Mucosa of rectum (tissue), 2 donors: ENCODE data around the gene PACSIN1.

Source experiments
- H3K27ac ChIP-seq, 2 donors: one replicate each; pipeline ENCODE4 v1.7.0; 2013; ENCODE audit warnings: inconsistent platforms in 2 of 2, low read depth in 2 of 2, low read length in 2 of 2
- H3K27me3 ChIP-seq, 2 donors: one replicate each; pipeline ENCODE4 v1.7.0; 2013; ENCODE audit warnings: low read length in 2 of 2; ENCODE audit not compliant: control insufficient read depth in 2 of 2, insufficient read depth in 2 of 2
- H3K36me3 ChIP-seq, 2 donors: one replicate each; pipeline ENCODE4 v1.7.0; 2013; ENCODE audit warnings: low read length in 2 of 2; ENCODE audit not compliant: control insufficient read depth in 2 of 2, insufficient read depth in 2 of 2
- H3K4me1 ChIP-seq, 2 donors: one replicate each; pipeline ENCODE4 v1.7.0; 2013; ENCODE audit warnings: low read length in 2 of 2, mild to moderate bottlenecking in 1 of 2; ENCODE audit not compliant: control insufficient read depth in 2 of 2, insufficient read depth in 2 of 2
- H3K4me3 ChIP-seq, 2 donors: one replicate each; pipeline ENCODE4 v1.7.0; 2013; ENCODE audit warnings: low read length in 2 of 2
- H3K9ac ChIP-seq, 2 donors: one replicate each; pipeline ENCODE4 v1.7.0; 2013; ENCODE audit warnings: low read length in 2 of 2, low read depth in 1 of 2, mild to moderate bottlenecking in 1 of 2
- H3K9me3 ChIP-seq, 2 donors: one replicate each; pipeline ENCODE4 v1.7.0; 2013; ENCODE audit warnings: low read length in 2 of 2; ENCODE audit not compliant: control insufficient read depth in 2 of 2
- donor health status: healthy.
- donor health status: Normal muscosa, but diverticular disease.

Gene PACSIN1

GRCh38 chr6:34496103-34496685 lies 30.3 kb downstream of the PACSIN1 start:
- Histone ChIP-seq H3K9me3 (peaks cover 0 to 2% of the 10 kb centered on the region in 2 donors), H3K27me3 (no peaks in the 10 kb centered on the region), H3K4me1 (no peaks in the 10 kb centered on the region), H3K9ac (no peak overlapping the region), H3K36me3 (no peaks in the 10 kb centered on the region), H3K27ac (no peak overlapping the region), H3K4me3 (no peak overlapping the region)

DNA sequence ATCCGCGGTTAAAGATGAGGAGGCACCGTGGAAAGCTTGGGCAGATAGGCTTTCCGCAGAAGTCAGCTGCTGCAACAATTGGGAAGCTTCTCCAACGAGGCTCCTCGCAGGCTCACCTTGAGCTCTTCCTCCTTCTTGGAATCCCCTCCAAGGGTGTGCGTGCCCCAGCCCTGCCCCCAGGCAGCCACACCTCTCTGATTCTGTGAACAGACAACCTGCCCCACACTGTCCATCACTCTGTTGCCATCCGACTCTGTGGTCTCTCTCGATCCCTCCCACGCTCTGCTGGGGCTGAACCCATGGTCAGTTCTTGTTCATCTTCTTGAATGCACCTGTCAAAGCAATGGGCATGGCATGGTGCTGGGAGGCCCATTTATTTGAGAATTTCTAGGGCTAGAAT lies 31.5 kb downstream of the PACSIN1 start:
- no peaks in the 10 kb centered on the region for H3K27me3 ChIP-seq
- no peak overlapping the region for H3K4me3 ChIP-seq
- no peak overlapping the region for H3K27ac ChIP-seq
- H3K9me3 ChIP-seq = peaks cover 0 to 2% of the 10 kb centered on the region in 2 donors
- no peaks in the 10 kb centered on the region for H3K36me3 ChIP-seq
- no peak overlapping the region for H3K9ac ChIP-seq
- H3K4me1 ChIP-seq = no peaks in the 10 kb centered on the region

- Histone ChIP-seq H3K27me3 (no peaks in the 10 kb centered on the region), H3K4me3 (no peak overlapping the region), H3K9me3 (peaks cover 0 to 3% of the 10 kb centered on the region in 2 donors), H3K4me1 (no peaks in the 10 kb centered on the region), H3K27ac (no peak overlapping the region), H3K36me3 (no peaks in the 10 kb centered on the region), H3K9ac (no peak overlapping the region)
Observed at GRCh38 chr6:34506718-34507117, 40.8 kb downstream of the PACSIN1 start.

DNA sequence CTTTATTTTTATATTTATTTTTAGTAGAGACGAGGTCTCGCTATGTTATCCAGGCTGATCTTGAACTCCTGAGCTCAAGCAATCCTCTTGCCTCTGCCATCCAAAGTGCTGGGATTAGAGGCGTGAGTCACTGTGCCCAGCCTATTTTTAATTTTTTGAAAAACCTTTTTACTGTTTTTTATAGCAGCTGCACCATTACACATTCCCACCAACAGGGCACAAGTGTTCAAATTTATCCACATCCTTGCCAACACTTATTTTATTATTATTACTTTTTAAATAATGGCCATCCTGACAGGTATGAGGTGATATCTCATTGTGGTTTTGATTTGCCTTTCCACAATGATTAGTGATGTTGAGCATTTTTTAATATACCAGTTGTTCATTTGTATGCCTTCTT lies 42.5 kb downstream of the PACSIN1 start:
- Histone ChIP-seq H3K27ac (no peak overlapping the region), H3K4me1 (no peaks in the 10 kb centered on the region)

GRCh38 chr6:34509782-34510181 lies 43.9 kb downstream of the PACSIN1 start:
- H3K27ac ChIP-seq = no peak overlapping the region
- H3K27me3 ChIP-seq = peaks cover 0 to 5% of the 10 kb centered on the region in 2 donors
- H3K36me3 ChIP-seq = no peaks in the 10 kb centered on the region
- no peaks in the 10 kb centered on the region for H3K4me1 ChIP-seq
- no peak overlapping the region for H3K9ac ChIP-seq
- no peak overlapping the region for H3K4me3 ChIP-seq
- H3K9me3 ChIP-seq = peaks cover 0 to 3% of the 10 kb centered on the region in 2 donors

More for the DNA sequence above, 42.5 kb downstream of the PACSIN1 start:
- Histone ChIP-seq H3K9ac (no peak overlapping the region), H3K27me3 (no peaks in the 10 kb centered on the region), H3K4me3 (no peak overlapping the region), H3K36me3 (no peaks in the 10 kb centered on the region), H3K9me3 (peaks cover 0 to 3% of the 10 kb centered on the region in 2 donors)

GRCh38 chr6:34510299-34510698 lies 44.4 kb downstream of the PACSIN1 start:
- Histone ChIP-seq H3K9ac (no peak overlapping the region), H3K4me3 (no peak overlapping the region), H3K27ac (no peak overlapping the region), H3K36me3 (no peaks in the 10 kb centered on the region), H3K9me3 (peaks cover 0 to 3% of the 10 kb centered on the region in 2 donors), H3K27me3 (peaks cover 1 to 10% of the 10 kb centered on the region in 2 donors), H3K4me1 (no peaks in the 10 kb centered on the region)

DNA sequence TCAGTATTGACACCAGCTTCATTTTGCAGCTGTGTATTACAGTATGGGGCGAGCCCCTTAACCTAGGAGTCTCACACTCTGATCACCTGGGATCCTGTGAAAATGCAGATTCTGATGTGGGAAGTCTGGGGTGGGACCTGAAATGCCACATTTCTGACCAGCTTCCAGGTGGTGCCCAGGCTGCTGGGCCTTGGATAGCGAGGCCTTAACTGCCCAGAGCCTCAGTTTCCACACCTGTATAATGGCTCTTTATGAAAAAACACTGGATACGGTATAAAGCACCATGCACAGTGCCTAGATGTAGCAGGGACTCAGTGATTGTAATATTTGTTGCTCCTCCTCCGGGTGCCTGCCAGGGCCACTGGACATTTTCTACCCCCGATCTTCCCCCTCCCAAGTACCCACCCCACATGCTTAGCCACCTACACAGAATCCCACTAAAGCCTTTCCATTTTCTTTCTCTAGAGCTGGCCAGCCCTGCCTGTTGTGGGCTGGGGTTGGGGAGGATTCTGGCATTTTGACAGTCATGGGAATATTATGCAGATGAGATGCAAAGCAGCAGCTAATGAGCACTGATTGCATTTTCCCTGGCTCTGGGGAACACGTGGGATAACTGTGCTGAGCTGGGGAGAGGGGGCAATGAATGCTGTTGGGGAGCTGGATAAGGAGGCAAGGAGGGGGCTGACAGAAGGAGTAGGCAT lies 45.5 kb downstream of the PACSIN1 start:
- Histone ChIP-seq H3K27ac (no peak overlapping the region), H3K4me1 (no peaks in the 10 kb centered on the region), H3K36me3 (no peaks in the 10 kb centered on the region), H3K9me3 (peaks cover 0 to 3% of the 10 kb centered on the region in 2 donors), H3K4me3 (no peak overlapping the region), H3K27me3 (peaks cover 4 to 12% of the 10 kb centered on the region in 2 donors), H3K9ac (no peak overlapping the region)

DNA sequence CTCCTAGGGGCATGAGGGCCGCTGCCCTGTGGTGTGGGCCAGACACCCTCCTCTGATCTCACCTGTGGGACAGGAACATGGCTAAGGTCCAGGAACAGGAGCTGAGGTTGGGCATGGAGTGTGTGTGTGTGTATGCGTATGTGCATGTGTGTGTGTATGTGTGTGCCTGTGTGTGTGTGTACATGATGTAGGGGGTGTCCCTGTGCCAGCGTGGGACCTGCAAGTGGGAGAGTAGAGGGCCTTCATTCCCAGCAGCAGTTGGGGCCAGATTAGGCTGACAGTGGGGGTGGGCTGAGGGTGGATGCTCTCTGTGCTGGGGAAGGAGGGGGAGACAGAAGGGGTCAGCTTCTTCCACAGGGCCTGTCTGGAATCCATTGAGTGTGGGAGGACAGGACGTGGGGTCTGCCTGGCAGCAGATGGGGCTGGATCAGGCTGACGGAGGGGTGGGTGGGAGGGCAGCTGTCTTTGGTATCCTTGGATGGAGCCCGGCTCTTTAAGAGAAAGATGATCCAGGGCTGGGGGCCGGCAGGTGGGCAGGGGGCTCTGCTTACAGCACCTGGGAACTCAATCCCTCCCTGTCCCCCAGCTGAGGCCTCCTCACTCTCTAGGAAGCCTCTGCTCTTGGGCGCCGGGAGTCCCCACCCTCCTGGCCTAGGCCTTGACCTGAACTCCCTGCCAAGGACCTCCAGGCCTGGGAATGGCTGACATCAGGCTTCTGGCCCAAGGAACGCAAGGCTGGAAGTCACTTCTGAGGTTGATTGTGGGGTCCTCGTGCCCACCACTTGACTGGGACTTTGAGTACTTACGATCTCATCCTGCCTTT lies 46.2 kb downstream of the PACSIN1 start:
- H3K27ac ChIP-seq = no peak overlapping the region
- peaks cover 4 to 12% of the 10 kb centered on the region in 2 donors for H3K27me3 ChIP-seq
- H3K4me1 ChIP-seq = no peaks in the 10 kb centered on the region
- H3K4me3 ChIP-seq = no peak overlapping the region
- H3K9me3 ChIP-seq = peaks cover 0 to 3% of the 10 kb centered on the region in 2 donors
- H3K9ac ChIP-seq = no peak overlapping the region
- H3K36me3 ChIP-seq = no peaks in the 10 kb centered on the region

GRCh38 chr6:34512738-34513115 lies 46.9 kb downstream of the PACSIN1 start:
- Histone ChIP-seq H3K9me3 (peaks cover 0 to 3% of the 10 kb centered on the region in 2 donors), H3K4me1 (no peaks in the 10 kb centered on the region), H3K9ac (no peak overlapping the region), H3K27ac (no peak overlapping the region), H3K4me3 (no peak overlapping the region), H3K27me3 (peaks cover 4 to 12% of the 10 kb centered on the region in 2 donors), H3K36me3 (no peaks in the 10 kb centered on the region)

DNA sequence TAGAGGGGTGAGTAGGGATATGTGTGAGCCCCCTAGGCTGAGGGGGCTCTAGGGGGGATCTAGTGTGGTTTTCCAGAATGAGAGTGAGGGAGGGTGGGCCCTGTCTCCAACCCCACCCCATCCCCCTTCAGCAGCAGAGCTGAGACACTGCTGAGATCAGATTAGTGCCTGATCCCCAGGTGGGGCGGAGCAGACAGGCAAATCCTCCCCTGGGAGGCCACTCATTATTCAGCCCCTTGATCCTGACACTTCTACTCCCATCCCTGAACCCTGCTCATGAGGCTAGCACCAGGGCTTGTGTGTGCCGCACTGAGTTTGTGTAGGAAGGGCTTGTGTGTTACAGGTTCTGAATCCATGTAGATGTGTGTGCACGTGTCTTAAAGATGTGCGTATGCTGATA lies 47.8 kb downstream of the PACSIN1 start:
- Histone ChIP-seq H3K4me3 (no peak overlapping the region), H3K27me3 (peaks cover 4 to 12% of the 10 kb centered on the region in 2 donors), H3K9ac (no peak overlapping the region), H3K27ac (no peak overlapping the region), H3K9me3 (peaks cover 0 to 3% of the 10 kb centered on the region in 2 donors), H3K4me1 (no peaks in the 10 kb centered on the region), H3K36me3 (no peaks in the 10 kb centered on the region)
